SW 1271 (cell line): ENCODE data around the gene FIG4.
"Not testable (repeated sequence)": the region's sequence is repeated elsewhere in the genome, so short reads cannot be mapped to it uniquely, and the experiment has no call there.

Source experiments
- DNase-seq, 2 experiments: peaks; one replicate each; lab custom pipeline; 2025; lab: John Stamatoyannopoulos, UW

The FIG4 gene

DNA sequence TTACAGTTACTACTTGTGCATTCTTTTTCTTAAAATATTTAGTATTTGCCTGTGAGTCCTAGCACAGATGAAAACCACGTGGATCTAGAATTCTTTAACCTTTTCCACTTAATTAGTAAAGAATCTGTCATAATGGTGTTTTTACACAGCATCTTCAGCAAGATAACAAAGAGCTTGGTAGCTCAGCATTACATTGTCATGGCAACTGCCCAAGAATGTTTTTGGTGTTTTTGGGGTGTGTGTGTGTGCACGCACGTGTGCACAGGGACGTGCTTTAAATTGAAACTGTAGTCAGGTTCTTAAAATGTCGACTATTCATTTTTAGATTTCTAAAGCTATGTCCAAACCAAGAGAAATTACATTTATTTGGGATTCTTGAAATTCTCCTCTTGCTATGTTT is 108.0 kb downstream of the FIG4 start:
- no peak for DNase-seq

DNA sequence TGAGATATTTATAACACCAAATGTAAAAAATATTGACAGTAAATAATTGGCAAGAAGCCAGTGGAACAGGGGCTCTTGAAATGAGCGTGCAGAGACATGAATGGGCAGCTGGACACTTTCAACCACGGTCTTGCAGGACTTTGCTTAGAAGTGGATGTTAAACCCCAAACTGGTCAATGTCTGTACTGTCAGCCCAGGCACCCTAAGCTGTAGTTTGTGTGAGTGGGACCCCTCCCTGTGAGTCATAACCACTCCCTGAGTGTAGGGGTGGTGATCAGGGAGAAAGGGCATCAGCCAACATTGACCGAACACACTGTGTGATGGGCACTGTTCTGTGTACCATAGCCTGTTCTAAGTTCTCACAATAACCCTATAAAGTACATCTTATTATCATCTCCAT is 108.6 kb downstream of the FIG4 start:
- DNase-seq: no peak

DNA sequence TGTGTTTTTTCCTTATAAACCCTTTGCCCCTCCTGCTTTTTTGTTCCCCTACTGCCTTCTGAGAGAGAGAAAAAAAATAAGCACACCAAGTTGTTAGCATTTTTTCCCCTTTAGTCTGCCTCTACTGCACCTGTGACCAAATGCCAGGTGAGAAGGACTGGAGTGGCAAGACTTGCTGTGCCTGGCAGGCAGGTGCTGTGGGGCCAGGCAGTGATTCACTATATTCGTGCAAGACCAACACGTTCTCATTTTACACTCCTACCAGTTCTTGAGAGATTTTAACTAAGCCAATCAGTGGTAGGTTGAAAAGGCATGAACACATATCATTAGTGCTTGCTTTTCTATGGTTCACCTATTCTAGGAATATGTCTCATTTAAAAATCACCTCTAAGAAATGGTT is 109.7 kb downstream of the FIG4 start:
- no peak for DNase-seq

DNA sequence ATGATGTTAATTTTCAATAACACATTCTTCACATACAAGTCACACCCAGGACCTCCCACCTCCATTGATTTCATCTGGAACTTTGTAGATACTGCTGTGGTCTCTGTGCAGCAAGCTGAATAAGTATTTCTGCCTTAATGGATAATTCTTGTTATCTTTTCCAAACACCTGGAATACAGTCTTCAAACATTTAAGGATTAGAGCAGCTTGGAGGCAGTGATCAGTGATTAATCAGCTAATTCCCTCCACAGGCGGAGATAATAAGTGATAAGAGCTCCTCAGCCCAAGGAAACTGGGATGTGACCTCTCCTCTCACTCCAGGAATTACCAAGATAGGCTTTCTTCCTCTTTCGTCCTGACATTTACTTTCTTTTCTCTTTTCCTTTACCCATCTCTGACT is 110.7 kb downstream of the FIG4 start:
- no peak for DNase-seq

DNA sequence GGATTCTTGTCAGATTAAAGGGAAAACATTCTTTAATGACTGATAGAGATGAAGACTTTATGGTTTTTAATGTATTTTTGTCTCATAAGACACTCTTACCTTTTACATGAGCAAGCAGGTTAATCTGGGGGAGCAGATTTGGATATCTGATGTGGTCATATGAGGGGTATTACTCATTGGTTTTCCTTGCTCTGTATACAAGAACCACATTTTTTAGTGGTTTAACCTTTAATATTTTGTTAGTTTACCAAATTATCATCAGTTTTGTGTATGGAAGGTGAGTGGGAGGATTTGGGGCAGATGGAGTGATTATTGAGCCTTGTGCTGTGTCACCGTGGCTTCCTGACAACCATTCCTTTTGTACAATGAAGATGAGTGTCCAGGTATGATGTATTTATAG is 112.9 kb downstream of the FIG4 start:
- DNase-seq: no peak

DNA sequence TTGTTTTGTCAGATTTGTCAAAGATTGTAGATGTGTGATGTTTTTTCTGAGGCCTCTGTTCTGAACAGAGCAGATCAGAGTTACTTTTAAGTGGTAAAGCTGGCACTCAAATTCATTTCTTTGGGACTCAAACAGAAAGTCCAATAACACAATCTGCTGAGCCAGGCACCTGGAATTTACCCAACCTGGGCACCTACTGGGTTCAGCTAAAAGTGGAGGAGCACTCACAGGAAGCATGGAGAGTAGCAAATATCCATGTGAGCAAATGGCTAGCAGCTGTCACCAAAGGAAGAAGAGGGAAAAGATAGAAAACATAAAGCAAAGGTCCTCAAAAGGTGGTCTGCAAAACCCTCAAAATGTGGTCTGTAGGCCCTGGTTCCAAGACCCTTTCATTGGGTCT is 116.8 kb downstream of the FIG4 start:
- no peak for DNase-seq

DNA sequence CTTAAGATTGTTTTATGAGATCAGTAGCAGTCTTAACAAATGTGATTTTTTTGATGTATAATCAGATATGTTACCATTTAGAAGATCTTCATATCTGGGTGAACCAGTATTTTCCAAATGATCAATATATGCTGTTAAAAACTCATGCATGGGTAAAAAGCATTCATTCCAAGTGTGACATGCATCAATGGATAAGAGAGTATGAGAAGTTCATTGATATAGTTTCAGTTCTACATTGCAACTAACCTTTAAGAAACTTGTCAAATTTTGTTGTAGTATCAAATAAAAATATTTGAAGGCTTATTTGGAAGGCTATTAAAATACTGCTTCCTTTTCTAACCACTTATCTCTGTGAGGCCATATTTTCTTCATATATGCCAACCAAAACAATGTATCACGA is 117.7 kb downstream of the FIG4 start:
- DNase-seq: no peak

DNA sequence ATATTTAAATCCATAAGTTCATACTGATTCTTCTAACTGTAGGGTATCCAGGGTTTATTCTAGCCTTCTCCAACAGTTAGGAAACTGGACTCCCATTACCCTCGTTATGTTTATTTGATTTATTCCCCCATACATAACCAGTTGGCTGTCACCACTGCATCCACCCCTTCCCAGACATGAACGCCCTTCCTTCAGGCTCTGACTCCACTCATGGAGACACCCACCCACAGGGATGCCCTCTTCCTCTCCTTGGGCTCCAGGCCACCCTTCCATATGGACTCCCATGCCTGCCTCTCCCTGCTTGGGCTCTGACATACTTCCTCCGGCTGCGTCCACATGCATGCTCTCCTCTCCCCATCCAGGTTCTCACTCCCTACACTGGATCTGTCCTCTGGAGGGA is 124.0 kb downstream of the FIG4 start:
- no peak for DNase-seq

DNA sequence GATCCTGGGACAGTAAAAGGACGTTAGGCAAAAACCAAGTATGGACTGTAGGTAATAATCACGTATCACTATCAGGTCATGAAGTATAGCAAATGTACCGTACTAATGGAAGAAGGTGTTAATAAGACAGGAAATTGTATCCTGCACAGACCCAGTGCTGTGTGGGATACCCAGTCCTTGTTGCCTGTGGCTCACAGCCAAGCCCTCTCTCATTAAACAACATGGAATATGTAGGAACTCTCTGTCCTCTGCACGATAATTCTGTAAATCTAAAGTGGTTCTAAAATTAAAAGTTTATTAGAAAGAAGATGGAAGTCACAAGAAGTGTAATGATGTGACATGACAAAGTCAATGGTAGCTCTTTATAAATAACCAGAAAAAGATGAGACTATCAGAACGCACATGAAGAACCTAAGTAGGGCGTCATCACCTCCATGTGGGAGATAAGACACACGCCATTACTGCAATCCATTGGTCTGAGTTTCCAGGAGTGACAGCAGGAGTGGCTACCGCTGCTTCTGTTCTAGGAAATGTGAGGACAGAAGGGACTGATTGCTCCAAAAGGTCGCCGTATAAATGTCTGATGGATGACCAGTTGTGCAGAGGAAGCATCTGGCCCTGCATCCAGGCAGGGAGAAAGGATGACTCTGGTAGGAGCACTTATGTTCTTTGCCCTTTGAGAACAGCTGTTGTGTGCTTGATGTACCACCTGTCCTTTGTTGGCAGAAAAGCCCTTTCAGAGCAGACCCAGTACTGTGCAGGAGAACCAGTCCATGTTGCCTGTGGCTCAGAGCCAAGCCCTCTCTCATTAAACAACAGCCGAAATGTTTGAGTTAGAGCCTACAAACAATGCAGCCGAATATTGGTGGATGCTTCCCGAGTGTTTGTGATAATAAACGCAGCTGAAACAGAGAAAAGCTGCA is 125.6 kb downstream of the FIG4 start:
- DNase-seq: no peak

DNA sequence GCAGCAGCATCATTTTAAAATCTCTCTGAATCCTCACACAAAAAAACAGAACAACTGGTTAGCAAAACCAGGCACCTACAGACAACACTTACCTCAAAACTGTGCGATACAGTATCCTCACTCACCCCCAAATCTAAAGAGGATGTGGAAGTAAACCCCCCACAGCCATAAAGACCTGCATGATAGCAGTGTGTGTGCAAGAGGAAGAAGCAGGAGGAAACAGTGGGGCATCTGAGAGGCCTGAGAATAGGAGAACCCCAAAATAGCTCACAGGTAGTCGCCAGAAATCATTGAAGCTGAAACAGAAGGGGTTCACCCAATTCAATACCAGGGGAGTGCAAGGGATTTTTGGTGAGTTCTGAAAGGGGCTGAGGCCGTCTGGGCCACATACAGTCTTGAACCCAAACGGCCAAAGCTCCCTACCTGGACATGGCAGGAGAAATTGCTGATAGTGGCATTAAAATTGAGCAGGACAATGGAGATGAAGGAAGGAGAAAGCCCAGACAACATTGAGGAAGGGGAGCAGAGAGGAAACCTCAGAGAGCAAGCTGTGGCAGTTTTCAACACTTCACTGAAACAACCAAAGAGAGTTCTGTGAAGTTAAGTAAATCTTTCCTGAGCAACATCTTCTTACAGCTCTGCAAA is 129.7 kb downstream of the FIG4 start:
- no peak for DNase-seq

DNA sequence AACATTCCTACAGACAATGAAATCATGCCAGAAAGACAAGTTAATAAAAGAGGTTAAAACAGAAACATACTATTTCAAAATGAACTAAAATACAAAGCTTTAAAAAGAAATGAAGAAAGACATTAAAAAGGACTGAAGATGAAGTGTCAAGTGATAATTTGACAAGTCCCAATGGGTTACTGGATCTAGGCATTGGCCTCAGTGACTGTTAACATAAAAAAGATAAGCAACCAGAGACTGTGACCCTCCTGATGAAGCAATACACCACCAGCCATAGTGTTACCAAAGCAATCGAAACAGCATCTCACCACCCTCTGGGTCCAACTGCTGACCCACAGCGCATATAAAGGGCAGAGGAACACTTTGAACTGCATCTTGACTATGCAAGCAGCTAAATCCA is 130.3 kb downstream of the FIG4 start:
- no peak for DNase-seq

DNA sequence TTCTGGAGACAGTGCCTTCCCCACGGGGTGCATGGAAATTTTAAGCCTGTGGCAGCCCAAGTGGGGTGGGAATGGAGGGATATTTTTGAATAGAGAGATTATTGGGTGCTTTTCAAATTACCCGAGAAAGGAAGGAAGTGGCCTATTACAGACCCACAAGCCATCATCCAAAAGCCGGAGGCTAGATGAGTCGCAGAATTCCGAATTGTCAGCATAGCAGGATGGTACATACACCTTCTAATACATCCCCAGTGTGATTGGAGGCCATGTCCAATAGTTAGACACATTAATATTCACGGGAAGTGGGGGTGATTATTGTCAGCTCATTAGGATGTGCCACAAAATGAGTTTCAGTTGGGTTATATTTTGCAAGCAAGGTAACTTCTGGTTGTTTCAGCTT is 133.0 kb downstream of the FIG4 start:
- no peak for DNase-seq

DNA sequence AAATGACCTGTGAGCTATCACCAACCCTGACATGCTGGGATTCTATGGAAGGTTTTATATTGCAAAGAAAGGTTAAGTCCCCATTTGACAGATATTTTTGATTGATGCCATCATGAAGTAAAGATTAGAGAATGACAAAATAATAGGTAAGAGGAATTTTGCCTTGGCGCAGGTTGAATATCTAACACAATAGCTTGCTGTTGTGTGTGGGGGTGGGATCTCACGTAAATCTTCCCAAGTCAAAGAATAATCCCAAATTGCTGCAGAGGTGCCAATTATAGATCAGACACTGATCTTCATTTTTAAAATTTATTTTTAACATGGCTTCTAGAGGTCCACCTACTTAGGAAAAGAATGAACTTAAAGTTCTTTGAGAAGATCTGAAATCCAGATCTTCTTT is 135.5 kb downstream of the FIG4 start:
- no peak for DNase-seq

DNA sequence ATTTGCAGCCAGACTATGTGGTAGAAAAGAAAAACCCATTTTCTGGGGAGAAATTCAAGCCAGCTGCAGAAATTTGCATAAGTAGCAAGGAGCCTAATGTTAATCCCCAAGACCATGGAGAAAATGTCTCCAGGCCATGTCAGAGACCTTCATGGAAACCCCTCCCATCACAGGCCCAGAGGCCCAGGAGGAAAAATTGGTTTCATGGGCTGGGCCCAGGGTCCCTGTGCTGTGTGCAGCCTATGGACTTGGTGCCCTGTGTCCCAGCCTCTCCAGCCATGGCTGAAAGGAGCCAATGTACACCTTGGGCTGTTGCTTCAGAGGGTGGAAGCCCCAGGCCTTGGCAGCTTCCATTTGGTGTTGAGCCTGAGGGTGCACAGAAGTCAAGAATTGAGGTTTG is 140.3 kb downstream of the FIG4 start:
- not testable (repeated sequence) for DNase-seq

DNA sequence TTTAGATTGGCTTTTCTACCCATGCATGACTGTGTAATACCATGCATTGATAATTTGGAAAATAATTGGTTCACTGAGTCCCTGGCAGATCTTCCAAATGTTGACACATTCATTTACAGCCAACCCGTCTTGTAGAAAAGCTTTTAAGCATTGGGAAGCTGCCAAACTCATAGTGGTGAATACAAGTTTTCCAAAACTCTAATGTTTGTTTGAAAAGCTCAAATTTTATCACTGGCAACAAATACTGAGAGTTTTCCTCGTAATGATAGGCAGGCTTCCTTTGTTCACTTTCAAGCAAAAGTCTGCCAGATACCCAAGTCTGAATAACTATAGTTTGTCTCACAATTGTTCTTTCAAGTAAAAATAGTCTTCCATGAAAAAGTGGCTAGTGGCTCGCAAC is 143.0 kb downstream of the FIG4 start:
- DNase-seq: no peak

DNA sequence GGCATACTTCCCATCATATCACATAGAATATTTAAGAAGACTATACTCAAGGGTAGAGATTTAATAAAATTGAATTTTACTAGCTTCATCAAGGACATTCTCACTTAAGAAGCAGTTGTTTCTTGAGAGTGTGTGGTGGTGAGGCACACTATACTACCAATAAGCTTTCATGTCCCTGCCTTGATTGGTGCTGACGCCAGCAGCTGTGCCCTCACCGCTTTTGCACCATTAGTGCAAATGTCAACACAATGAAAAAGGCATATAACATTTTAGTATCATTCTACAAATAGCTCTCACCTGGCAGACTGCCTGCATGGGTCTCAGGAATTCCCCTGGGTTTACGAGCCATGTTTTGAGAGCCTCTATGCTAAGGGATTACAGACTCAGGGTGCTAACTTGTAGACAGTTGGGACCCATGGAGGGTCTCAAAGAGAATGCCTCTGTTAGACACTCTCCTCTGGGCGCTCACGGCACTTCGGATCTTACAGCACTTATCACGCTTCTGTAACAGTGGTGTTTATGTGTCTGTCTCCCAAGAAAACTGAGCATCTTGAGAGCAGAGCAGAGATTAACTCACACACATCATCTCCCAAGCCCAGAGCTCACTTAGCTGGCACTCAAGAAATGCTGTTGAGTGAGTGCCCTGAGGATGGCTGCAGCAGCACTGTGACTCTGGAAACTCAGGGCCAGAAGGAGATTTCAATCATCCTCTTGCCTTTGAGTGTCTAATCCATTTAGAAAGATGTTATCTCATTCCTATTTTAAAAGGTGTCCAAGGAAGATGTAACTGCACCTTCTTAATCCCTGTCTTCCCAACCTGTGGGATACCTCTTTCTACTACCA is 143.7 kb downstream of the FIG4 start:
- DNase-seq: no peak

DNA sequence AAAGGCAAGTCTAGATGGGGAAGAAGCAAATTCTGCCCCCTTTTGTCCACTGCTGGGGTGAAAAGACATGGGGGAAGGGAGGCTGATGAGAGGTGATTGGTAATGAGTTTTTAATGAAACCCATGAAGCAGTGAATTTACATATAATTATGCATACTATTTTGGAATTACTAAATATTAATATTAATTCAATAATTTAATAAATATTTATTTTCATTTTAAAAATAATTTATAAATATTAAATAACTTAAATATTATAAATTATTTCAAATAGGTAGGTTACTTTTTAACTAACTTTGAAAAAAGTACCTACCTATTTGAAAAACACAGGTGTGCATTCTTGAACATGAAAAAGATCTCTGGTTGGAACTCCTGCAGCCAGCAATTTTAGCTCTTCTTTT is 148.9 kb downstream of the FIG4 start:
- DNase-seq: no peak

DNA sequence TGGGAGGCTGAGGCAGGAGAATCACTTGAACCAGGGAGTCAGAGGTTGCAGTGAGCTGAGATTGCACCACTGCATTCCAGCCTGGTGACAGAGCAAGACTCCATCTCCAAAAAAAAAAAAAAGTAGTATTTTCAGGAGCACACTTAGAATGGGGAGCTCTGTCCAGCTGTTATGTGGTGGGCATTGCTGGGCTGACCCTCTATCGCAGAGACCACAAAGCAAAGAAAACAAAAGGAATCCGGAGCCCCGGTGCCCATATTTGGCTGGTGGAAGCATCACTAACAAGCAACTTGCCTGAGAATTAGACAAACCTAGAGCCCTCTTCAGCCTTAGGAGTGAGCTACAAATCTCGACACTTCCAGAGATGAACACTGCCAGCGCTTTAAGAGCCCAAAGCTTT is 149.7 kb downstream of the FIG4 start:
- DNase-seq: no peak

DNA sequence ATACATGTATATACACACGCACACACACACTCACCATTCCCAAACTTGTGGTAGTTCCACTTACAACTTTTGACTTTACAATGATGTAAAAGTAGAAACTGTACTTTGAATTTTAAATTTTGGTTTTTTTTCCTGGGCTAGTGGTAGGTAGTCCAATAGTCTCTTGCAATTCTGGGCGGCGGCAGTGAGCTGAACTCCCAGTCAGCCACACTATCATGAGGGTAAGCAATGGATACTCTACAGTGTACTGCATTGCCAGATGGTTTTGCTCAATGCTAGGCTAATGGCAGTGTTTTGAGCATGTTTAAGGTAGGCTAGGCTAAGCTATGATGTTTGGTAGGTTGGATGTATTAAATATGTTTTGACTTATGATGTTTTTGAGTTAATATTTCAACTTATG is 150.8 kb downstream of the FIG4 start:
- no peak for DNase-seq

DNA sequence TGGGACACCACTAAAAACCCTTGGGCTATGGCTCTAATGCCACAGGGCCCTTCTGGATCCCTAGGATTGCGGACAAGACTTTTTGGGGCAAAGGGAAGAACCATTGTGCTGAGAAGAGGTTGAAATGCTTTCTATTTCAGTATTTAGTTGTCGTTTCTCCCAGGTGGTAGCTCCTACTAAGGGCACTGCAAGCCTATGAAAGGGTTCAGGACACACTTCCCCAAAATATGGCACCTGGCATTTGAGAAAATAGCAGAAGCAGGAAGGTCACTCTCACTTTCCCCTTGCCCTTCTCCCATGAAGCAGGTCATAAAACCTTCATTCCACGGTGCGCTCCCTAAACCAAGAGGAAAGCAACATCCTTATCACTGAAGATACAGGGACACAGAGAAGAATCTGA is 161.6 kb downstream of the FIG4 start:
- DNase-seq: no peak

DNA sequence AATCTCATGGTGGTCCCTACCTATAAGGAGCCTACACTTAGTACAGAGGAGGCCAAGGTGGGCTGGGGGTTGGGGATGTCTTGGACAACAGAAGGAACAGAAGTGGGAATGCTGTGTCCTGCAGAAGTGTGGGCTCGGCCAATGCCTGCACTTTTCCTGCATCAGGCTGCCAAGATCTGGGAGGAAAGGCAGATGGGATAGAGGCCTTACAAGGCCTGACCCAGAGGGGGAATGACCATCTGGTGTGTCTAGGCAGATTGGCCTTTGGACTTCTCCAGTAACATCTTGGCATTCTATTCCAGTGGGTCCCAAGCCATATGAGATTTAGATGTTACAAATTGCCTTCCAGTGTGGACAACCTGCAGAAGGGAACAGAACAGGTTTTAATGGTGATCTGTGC is 162.3 kb downstream of the FIG4 start:
- DNase-seq: no peak

DNA sequence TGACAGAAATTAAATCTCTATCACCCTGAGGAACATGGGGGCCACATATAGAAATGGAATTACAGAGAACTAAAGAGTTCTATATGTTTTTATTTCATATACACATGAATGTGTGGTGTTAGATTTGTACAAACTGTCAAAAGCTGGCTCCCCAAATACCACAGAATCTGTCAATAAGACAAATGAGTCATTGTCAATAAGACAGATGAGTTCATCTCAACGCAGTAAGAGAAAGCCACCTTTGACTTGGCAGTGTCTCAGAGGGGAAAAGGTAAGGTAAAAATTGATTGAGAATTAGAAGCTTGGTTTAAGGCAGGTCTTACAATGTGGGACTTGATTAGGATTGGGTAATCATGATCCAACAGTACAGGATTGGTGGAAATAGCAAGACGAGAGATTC is 162.9 kb downstream of the FIG4 start:
- DNase-seq: no peak
